ENCODE results near the gene SCOC. TPM values are rescaled to one million over a fixed set of nuclear protein-coding genes. Genes with fewer than 3 reads are reported as not detected.

The SCOC gene
- total RNA-seq, result 39.3 TPM

DNA sequence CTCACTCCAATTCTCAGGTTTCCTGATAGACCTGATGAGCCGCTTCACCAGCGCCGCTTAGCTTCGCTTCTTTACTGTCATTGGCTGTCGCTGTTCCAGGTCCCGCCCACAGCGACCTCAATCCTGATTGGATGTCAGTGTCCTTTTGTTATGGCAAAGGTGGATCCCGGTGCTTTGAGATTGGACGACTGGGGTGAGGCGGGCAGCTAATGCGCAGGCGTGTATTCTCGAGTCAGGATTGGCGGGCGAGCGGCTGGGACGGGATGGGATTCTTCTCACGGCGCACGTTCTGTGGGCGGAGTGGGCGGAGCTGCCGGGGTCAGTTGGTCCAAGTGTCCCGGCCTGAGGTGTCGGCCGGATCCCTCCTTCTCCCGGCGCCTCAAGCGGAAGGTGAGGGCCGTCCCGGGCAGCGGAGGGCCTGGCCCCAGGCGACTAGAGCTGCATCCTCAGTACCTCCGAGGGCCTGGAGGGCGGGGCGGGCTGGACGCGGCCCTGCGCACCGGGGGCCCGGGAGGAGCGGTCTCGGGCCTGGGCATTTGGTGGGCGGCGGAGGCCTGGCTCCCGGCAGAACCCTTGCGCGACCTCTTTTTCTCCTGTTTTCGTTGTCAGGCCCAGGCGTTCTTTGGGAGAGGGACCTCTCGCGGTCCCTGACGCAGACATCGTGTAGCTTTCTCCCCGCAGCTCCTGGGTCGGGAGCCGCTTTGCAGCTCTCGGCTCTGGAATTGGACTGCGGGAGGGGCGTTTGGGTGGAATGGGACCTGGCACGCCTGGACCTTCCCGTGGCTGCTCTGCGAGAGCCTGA is at the start of gene SCOC:
SCOC (plus strand) TSS at position 319 of the 802 bp plus-strand sequence. CDS start 5,525 bp downstream, outside the sequence.
- peak within 1 kb of the TSS; percentile 85 to 95 for H3K4me3 ChIP-seq
- H3K4me1 ChIP-seq, result peaks cover 43% of the 10 kb centered on the region
- peak; percentile 99 to 100 for DNase-seq (ENCODE audit: extremely low spot score in 2 of 2)
- H3K9me3 ChIP-seq, result no peaks in the 10 kb centered on the region
- no peaks in the 10 kb centered on the region for H3K36me3 ChIP-seq
- H3K27ac ChIP-seq, result peak within 1 kb of the TSS; percentile 84
- intact Hi-C loops (cut with DNase I), result loop anchor here (10.0 kb wide), 1 partner anchor 151 kb away; the partner anchor contains the start of gene ELMOD2
- H3K27me3 ChIP-seq, result no peaks in the 10 kb centered on the region
- TF ChIP-seq POLR2A (IDR thresholded peaks at IDR 0.05) (peak in 1 of 2 donors; percentile 29), POLR2AphosphoS5 (IDR thresholded peaks at IDR 0.05; ENCODE audit: insufficient read depth in 1 of 2, low read depth in 1 of 2) (peak; percentile 89 to 95)
- TF ChIP-seq, protein P1, sequence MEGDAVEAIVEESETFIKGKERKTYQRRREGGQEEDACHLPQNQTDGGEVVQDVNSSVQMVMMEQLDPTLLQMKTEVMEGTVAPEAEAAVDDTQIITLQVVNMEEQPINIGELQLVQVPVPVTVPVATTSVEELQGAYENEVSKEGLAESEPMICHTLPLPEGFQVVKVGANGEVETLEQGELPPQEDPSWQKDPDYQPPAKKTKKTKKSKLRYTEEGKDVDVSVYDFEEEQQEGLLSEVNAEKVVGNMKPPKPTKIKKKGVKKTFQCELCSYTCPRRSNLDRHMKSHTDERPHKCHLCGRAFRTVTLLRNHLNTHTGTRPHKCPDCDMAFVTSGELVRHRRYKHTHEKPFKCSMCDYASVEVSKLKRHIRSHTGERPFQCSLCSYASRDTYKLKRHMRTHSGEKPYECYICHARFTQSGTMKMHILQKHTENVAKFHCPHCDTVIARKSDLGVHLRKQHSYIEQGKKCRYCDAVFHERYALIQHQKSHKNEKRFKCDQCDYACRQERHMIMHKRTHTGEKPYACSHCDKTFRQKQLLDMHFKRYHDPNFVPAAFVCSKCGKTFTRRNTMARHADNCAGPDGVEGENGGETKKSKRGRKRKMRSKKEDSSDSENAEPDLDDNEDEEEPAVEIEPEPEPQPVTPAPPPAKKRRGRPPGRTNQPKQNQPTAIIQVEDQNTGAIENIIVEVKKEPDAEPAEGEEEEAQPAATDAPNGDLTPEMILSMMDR (IDR thresholded peaks at IDR 0.05), result no peak

DNA sequence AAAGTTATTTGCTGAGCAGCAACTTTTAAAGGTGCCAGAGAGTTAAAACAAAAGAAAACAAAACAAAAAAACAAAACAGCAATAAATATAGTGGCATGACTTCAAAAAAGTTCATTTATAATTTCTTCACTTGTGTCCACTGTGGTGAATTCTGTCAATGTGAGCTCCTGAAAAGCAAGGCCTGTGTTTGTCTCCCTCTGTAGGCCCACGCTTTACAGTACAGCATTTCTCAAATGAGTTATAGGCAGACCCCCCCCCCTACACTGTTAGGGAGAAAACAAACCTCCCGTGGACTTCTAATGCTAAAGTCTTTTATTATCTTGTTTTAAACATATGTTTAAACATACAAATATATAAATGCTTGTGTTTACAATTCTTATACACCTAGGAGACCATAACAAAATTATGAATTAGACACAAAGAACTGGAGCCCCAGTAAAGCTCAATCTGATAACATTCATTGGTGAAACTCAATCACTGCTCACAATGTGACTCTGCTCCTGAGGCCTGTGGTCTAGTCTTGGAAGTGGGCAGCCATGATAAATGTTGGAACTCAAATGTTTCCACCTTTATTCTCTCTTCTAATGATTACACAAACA is 47.0 kb upstream of the SCOC start:
- Histone ChIP-seq H3K27me3 (no peaks in the 10 kb centered on the region), H3K4me1 (no peaks in the 10 kb centered on the region), H3K4me3 (no peak overlapping the region), H3K9me3 (no peaks in the 10 kb centered on the region), H3K36me3 (no peaks in the 10 kb centered on the region), H3K27ac (no peak overlapping the region)
- no peak for DNase-seq (ENCODE audit: extremely low spot score in 2 of 2)
- TF ChIP-seq, protein P1 (IDR thresholded peaks at IDR 0.05), result peak; percentile 45 to 66 (median 62)
- no peak for TF ChIP-seq POLR2A (IDR thresholded peaks at IDR 0.05)
- intact Hi-C loops (cut with DNase I), result no loop called here

DNA sequence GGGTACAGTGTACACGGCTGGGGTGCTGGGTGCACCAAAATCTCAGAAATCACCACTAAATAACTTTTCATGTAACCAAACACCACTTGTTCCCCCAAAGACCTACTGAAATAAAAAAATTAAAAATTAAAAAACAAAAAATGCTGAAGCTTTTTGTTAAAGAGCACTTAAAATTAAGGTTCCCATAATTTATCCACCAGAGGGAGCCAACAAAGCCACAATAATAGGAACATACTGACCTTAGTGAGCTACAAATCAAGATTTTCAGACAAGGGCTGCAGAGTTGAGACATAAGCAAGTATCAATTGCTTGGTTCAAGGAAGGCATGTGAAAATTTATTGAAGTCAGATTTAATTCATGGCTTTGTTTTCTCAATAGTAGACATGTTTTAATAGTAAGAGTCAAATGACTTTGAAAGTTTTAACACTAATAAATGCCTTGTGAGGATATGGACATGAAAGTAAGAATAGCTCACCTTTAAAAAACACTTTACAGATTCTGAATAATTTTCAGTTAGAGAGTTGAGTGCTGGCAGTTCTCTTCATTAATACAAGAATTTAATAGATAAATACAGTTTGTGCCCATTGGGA is 43.0 kb upstream of the SCOC start:
- intact Hi-C loops (cut with DNase I), result no loop called here
- Histone ChIP-seq H3K9me3 (no peaks in the 10 kb centered on the region), H3K4me1 (no peaks in the 10 kb centered on the region), H3K27me3 (no peaks in the 10 kb centered on the region), H3K36me3 (no peaks in the 10 kb centered on the region), H3K4me3 (no peak overlapping the region), H3K27ac (no peak overlapping the region)
- DNase-seq (ENCODE audit: extremely low spot score in 2 of 2), result no peak
- TF ChIP-seq POLR2AphosphoS5 (IDR thresholded peaks at IDR 0.05; ENCODE audit: insufficient read depth in 1 of 2, low read depth in 1 of 2) (no peak), POLR2A (IDR thresholded peaks at IDR 0.05) (no peak)
- TF ChIP-seq, protein P1 (IDR thresholded peaks at IDR 0.05), result no peak

DNA sequence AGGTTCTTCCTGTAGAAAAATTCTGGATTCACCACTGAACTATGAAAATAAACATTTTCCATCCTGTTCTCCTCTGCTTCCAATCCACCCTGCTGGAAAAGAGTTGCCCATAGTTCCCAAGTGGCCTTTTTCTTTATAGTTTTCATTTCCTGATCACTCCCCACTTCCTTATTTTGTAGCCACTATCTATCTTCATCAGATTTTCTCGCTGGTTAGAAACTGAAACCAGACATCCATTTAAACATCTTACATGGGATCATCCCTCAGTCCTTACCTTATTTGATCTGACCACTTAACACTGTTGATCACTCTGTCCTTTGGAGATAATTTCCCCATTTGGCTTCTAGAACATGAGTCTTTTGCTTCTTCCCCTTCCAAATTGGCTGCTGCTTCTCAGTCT is 42.2 kb upstream of the SCOC start:
- DNase-seq (ENCODE audit: extremely low spot score in 2 of 2), result no peak
- intact Hi-C loops (cut with DNase I), result no loop called here
- Histone ChIP-seq H3K4me3 (no peak overlapping the region), H3K4me1 (no peaks in the 10 kb centered on the region), H3K27me3 (no peaks in the 10 kb centered on the region), H3K36me3 (no peaks in the 10 kb centered on the region), H3K9me3 (no peaks in the 10 kb centered on the region), H3K27ac (no peak overlapping the region)
- TF ChIP-seq, protein P1 (IDR thresholded peaks at IDR 0.05), result no peak
- TF ChIP-seq POLR2AphosphoS5 (IDR thresholded peaks at IDR 0.05; ENCODE audit: insufficient read depth in 1 of 2, low read depth in 1 of 2) (no peak), POLR2A (IDR thresholded peaks at IDR 0.05) (no peak)
